PC-9 (cell line): ENCODE measurements around the gene TGM1.

Source experiments
- CTCF ChIP-seq: fragments of 200-600 bp; sonication (generic); conservative IDR thresholded peaks from 2 replicates; pipeline ENCODE4 v1.6.1; 2017; ENCODE audit warnings: mixed run types, antibody characterized with exemption, mild to moderate bottlenecking, moderate library complexity
- EZH2 ChIP-seq: fragments of 200-600 bp; sonication (generic); IDR thresholded peaks from 2 replicates; pipeline ENCODE4 v1.8.0; 2017; ENCODE audit warnings: antibody characterized with exemption, low read depth

GRCh38 chr14:24219521-24219920 is 43.5 kb downstream of the TGM1 start:
- no peak for TF ChIP-seq CTCF
- TF ChIP-seq EZH2 = no peak
